HG03108 (cell line): ENCODE results near the gene ASIP.

ENCODE experiments used
- ATAC-seq: cut with Tn5 transposase; IDR thresholded peaks from one replicate; pipeline ENCODE4 v1.9.1; 2021; ENCODE audit warnings: moderate library complexity; ENCODE audit not compliant: unreplicated experiment

Gene ASIP

GRCh38 chr20:34309691-34310090, 68.5 kb downstream of the ASIP start:
- no peak for ATAC-seq

- no peak for ATAC-seq
Measured at GRCh38 chr20:34310481-34311117, 69.4 kb downstream of the ASIP start.

- no peak for ATAC-seq
Measured at GRCh38 chr20:34311118-34312023, 70.1 kb downstream of the ASIP start.

- no peak for ATAC-seq
Measured at GRCh38 chr20:34312024-34312460, 70.8 kb downstream of the ASIP start.

GRCh38 chr20:34312544-34313217, 71.5 kb downstream of the ASIP start:
- ATAC-seq = peak; percentile 86

GRCh38 chr20:34315236-34315635, 74.0 kb downstream of the ASIP start:
- ATAC-seq = no peak

GRCh38 chr20:34316196-34316814, 75.1 kb downstream of the ASIP start:
- no peak for ATAC-seq
